ENCODE results near the gene PDS5A.
"Not testable (repeated sequence)": the region's sequence is repeated elsewhere in the genome, so short reads cannot be mapped to it uniquely, and the experiment has no call there.

The PDS5A gene

GRCh38 chr4:39905019-39905418 lies 72.7 kb downstream of the PDS5A start:
- whole genome bisulfite sequencing (ENCODE audit: insufficient coverage, insufficient read length): no CpG with 5 or more reads among the region's 6 CpGs
- not testable (repeated sequence) for H3K4me1 ChIP-seq (ENCODE audit: control insufficient read depth, insufficient read depth, low read length); DNase-seq (ENCODE audit: low read depth, low spot score); H3K27ac ChIP-seq (ENCODE audit: low read length); H3K4me3 ChIP-seq (ENCODE audit: low read length); H3K9me3 ChIP-seq (ENCODE audit: control insufficient read depth, insufficient read depth, low read length); H3K27me3 ChIP-seq (ENCODE audit: control insufficient read depth, insufficient read depth, low read length); H3K36me3 ChIP-seq (ENCODE audit: control insufficient read depth, insufficient read depth, low read length)

GRCh38 chr4:39900966-39901365 lies 76.7 kb downstream of the PDS5A start:
- Histone ChIP-seq H3K9me3 (ENCODE audit: control insufficient read depth, insufficient read depth, low read length) (no peaks in the 10 kb centered on the region), H3K27me3 (ENCODE audit: control insufficient read depth, insufficient read depth, low read length) (no peaks in the 10 kb centered on the region), H3K4me3 (ENCODE audit: low read length) (no peak overlapping the region), H3K27ac (ENCODE audit: low read length) (no peak overlapping the region), H3K4me1 (ENCODE audit: control insufficient read depth, insufficient read depth, low read length) (no peaks in the 10 kb centered on the region), H3K36me3 (ENCODE audit: control insufficient read depth, insufficient read depth, low read length) (peaks cover 10% of the 10 kb centered on the region; the same call in 1 of the 2 replicates)
- no peak for DNase-seq (ENCODE audit: low read depth, low spot score)
- no CpG with 5 or more reads among the region's 2 CpGs for WGBS (ENCODE audit: insufficient coverage, insufficient read length)

- peaks cover 10% of the 10 kb centered on the region; the same call in 1 of the 2 replicates for H3K36me3 ChIP-seq (ENCODE audit: control insufficient read depth, insufficient read depth, low read length)
- no peak overlapping the region for H3K27ac ChIP-seq (ENCODE audit: low read length)
- H3K27me3 ChIP-seq (ENCODE audit: control insufficient read depth, insufficient read depth, low read length): no peaks in the 10 kb centered on the region
- DNase-seq (ENCODE audit: low read depth, low spot score): no peak
- H3K9me3 ChIP-seq (ENCODE audit: control insufficient read depth, insufficient read depth, low read length): no peaks in the 10 kb centered on the region
- WGBS (ENCODE audit: insufficient coverage, insufficient read length): 100% methylated on average over 1 of the region's 3 CpGs
- H3K4me1 ChIP-seq (ENCODE audit: control insufficient read depth, insufficient read depth, low read length): no peaks in the 10 kb centered on the region
- H3K4me3 ChIP-seq (ENCODE audit: low read length): no peak overlapping the region
These were observed 78.4 kb downstream of the PDS5A start for GRCh38 chr4:39899291-39899690.

- H3K27me3 ChIP-seq (ENCODE audit: control insufficient read depth, insufficient read depth, low read length): no peaks in the 10 kb centered on the region
- H3K27ac ChIP-seq (ENCODE audit: low read length): no peak overlapping the region
- peaks cover 10% of the 10 kb centered on the region; the same call in 1 of the 2 replicates for H3K36me3 ChIP-seq (ENCODE audit: control insufficient read depth, insufficient read depth, low read length)
- WGBS (ENCODE audit: insufficient coverage, insufficient read length): no CpG with 5 or more reads among the region's 1 CpG
- H3K9me3 ChIP-seq (ENCODE audit: control insufficient read depth, insufficient read depth, low read length): no peaks in the 10 kb centered on the region
- H3K4me1 ChIP-seq (ENCODE audit: control insufficient read depth, insufficient read depth, low read length): no peaks in the 10 kb centered on the region
- no peak overlapping the region for H3K4me3 ChIP-seq (ENCODE audit: low read length)
- DNase-seq (ENCODE audit: low read depth, low spot score): no peak
These were observed 79.7 kb downstream of the PDS5A start for GRCh38 chr4:39898015-39898414.

- Histone ChIP-seq H3K4me1 (ENCODE audit: control insufficient read depth, insufficient read depth, low read length) (no peaks in the 10 kb centered on the region), H3K27me3 (ENCODE audit: control insufficient read depth, insufficient read depth, low read length) (no peaks in the 10 kb centered on the region), H3K4me3 (ENCODE audit: low read length) (no peak overlapping the region), H3K36me3 (ENCODE audit: control insufficient read depth, insufficient read depth, low read length) (peaks cover 7% of the 10 kb centered on the region; the same call in 1 of the 2 replicates), H3K9me3 (ENCODE audit: control insufficient read depth, insufficient read depth, low read length) (no peaks in the 10 kb centered on the region), H3K27ac (ENCODE audit: low read length) (no peak overlapping the region)
- no peak for DNase-seq (ENCODE audit: low read depth, low spot score)
- WGBS (ENCODE audit: insufficient coverage, insufficient read length): no CpG with 5 or more reads among the region's 3 CpGs
These were observed 84.0 kb downstream of the PDS5A start for GRCh38 chr4:39893693-39894072.

- H3K9me3 ChIP-seq (ENCODE audit: control insufficient read depth, insufficient read depth, low read length): no peaks in the 10 kb centered on the region
- no peak for DNase-seq (ENCODE audit: low read depth, low spot score)
- WGBS (ENCODE audit: insufficient coverage, insufficient read length): 100% methylated on average over 1 of the region's 5 CpGs
- no peaks in the 10 kb centered on the region for H3K4me1 ChIP-seq (ENCODE audit: control insufficient read depth, insufficient read depth, low read length)
- no peaks in the 10 kb centered on the region for H3K27me3 ChIP-seq (ENCODE audit: control insufficient read depth, insufficient read depth, low read length)
- H3K27ac ChIP-seq (ENCODE audit: low read length): no peak overlapping the region
- H3K4me3 ChIP-seq (ENCODE audit: low read length): no peak overlapping the region
- peaks cover 7% of the 10 kb centered on the region; the same call in 1 of the 2 replicates for H3K36me3 ChIP-seq (ENCODE audit: control insufficient read depth, insufficient read depth, low read length)
These were observed 84.6 kb downstream of the PDS5A start for GRCh38 chr4:39892988-39893692.

GRCh38 chr4:39889226-39889625 lies 88.5 kb downstream of the PDS5A start:
- H3K4me1 ChIP-seq (ENCODE audit: control insufficient read depth, insufficient read depth, low read length): no peaks in the 10 kb centered on the region
- WGBS (ENCODE audit: insufficient coverage, insufficient read length): no CpG with 5 or more reads among the region's 2 CpGs
- peak; percentile 9 for DNase-seq (ENCODE audit: low read depth, low spot score)
- no peak overlapping the region for H3K27ac ChIP-seq (ENCODE audit: low read length)
- no peaks in the 10 kb centered on the region for H3K27me3 ChIP-seq (ENCODE audit: control insufficient read depth, insufficient read depth, low read length)
- H3K9me3 ChIP-seq (ENCODE audit: control insufficient read depth, insufficient read depth, low read length): no peaks in the 10 kb centered on the region
- H3K36me3 ChIP-seq (ENCODE audit: control insufficient read depth, insufficient read depth, low read length): no peaks in the 10 kb centered on the region
- no peak overlapping the region for H3K4me3 ChIP-seq (ENCODE audit: low read length)

GRCh38 chr4:39888541-39888940 lies 89.2 kb downstream of the PDS5A start:
- Histone ChIP-seq H3K36me3 (ENCODE audit: control insufficient read depth, insufficient read depth, low read length) (no peaks in the 10 kb centered on the region), H3K9me3 (ENCODE audit: control insufficient read depth, insufficient read depth, low read length) (no peaks in the 10 kb centered on the region), H3K27ac (ENCODE audit: low read length) (no peak overlapping the region), H3K4me1 (ENCODE audit: control insufficient read depth, insufficient read depth, low read length) (no peaks in the 10 kb centered on the region), H3K27me3 (ENCODE audit: control insufficient read depth, insufficient read depth, low read length) (no peaks in the 10 kb centered on the region), H3K4me3 (ENCODE audit: low read length) (no peak overlapping the region)
- WGBS (ENCODE audit: insufficient coverage, insufficient read length): 100% methylated on average over 3 of the region's 5 CpGs
- DNase-seq (ENCODE audit: low read depth, low spot score): no peak

- Histone ChIP-seq H3K36me3 (ENCODE audit: control insufficient read depth, insufficient read depth, low read length) (peaks cover 2% of the 10 kb centered on the region; the same call in 1 of the 2 replicates), H3K27me3 (ENCODE audit: control insufficient read depth, insufficient read depth, low read length) (no peaks in the 10 kb centered on the region), H3K9me3 (ENCODE audit: control insufficient read depth, insufficient read depth, low read length) (no peaks in the 10 kb centered on the region), H3K4me1 (ENCODE audit: control insufficient read depth, insufficient read depth, low read length) (no peaks in the 10 kb centered on the region), H3K27ac (ENCODE audit: low read length) (no peak overlapping the region), H3K4me3 (ENCODE audit: low read length) (no peak overlapping the region)
- no peak for DNase-seq (ENCODE audit: low read depth, low spot score)
- WGBS (ENCODE audit: insufficient coverage, insufficient read length): no CpG with 5 or more reads among the region's 6 CpGs
These were observed 94.1 kb downstream of the PDS5A start for GRCh38 chr4:39883646-39884045.

GRCh38 chr4:39881789-39882188 lies 95.9 kb downstream of the PDS5A start:
- WGBS (ENCODE audit: insufficient coverage, insufficient read length): no CpG with 5 or more reads among the region's 2 CpGs
- Histone ChIP-seq H3K27ac (ENCODE audit: low read length) (no peak overlapping the region), H3K4me3 (ENCODE audit: low read length) (no peak overlapping the region), H3K4me1 (ENCODE audit: control insufficient read depth, insufficient read depth, low read length) (no peaks in the 10 kb centered on the region), H3K36me3 (ENCODE audit: control insufficient read depth, insufficient read depth, low read length) (peaks cover 2% of the 10 kb centered on the region; the same call in 1 of the 2 replicates), H3K9me3 (ENCODE audit: control insufficient read depth, insufficient read depth, low read length) (no peaks in the 10 kb centered on the region), H3K27me3 (ENCODE audit: control insufficient read depth, insufficient read depth, low read length) (no peaks in the 10 kb centered on the region)
- DNase-seq (ENCODE audit: low read depth, low spot score): no peak

- DNase-seq (ENCODE audit: low read depth, low spot score): no peak
- Histone ChIP-seq H3K27ac (ENCODE audit: low read length) (no peak overlapping the region), H3K27me3 (ENCODE audit: control insufficient read depth, insufficient read depth, low read length) (no peaks in the 10 kb centered on the region), H3K9me3 (ENCODE audit: control insufficient read depth, insufficient read depth, low read length) (no peaks in the 10 kb centered on the region), H3K4me3 (ENCODE audit: low read length) (no peak overlapping the region), H3K4me1 (ENCODE audit: control insufficient read depth, insufficient read depth, low read length) (no peaks in the 10 kb centered on the region), H3K36me3 (ENCODE audit: control insufficient read depth, insufficient read depth, low read length) (peaks cover 2% of the 10 kb centered on the region; the same call in 1 of the 2 replicates)
- WGBS (ENCODE audit: insufficient coverage, insufficient read length): 100% methylated on average over 1 of the region's 8 CpGs
These were observed 99.7 kb downstream of the PDS5A start for GRCh38 chr4:39877971-39878370.
